CD4-positive, alpha-beta T cell treated with Interleukin-17A for 1 hour (primary cell): ENCODE measurements around the gene SLC13A3.

Experiments used
- DNase-seq: peaks from one replicate; pipeline ENCODE4 v3.0.0-alpha.2; 2020

The SLC13A3 gene

DNA sequence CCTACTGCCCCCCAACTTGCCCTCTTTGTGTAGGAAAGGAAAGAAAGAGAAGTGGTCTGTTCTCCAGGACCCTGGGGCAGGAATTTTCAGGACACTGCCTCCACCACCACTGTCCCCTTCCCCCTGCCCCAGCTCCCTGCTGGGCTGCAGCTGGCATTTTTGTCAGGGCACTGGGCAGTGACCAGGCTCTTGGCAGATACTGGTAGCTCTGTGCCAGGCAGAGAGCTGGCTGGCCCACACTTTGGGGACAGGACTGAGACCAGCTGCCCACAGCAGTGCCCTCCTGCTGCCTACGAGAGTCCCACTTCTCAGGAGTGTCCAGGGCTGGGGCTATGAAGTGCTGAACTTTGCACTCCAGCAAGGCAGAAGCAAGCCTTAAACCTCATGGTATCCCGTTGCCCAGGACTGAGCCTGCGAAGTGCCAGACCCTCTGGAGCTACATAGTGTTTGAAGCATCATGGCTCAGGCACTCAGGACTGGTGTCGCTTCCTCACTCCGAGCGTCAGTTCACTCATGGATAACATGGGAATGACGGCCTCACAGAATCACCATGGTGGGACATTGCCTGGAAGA lies 19.3 kb downstream of the SLC13A3 start:
- no peak for DNase-seq

DNA sequence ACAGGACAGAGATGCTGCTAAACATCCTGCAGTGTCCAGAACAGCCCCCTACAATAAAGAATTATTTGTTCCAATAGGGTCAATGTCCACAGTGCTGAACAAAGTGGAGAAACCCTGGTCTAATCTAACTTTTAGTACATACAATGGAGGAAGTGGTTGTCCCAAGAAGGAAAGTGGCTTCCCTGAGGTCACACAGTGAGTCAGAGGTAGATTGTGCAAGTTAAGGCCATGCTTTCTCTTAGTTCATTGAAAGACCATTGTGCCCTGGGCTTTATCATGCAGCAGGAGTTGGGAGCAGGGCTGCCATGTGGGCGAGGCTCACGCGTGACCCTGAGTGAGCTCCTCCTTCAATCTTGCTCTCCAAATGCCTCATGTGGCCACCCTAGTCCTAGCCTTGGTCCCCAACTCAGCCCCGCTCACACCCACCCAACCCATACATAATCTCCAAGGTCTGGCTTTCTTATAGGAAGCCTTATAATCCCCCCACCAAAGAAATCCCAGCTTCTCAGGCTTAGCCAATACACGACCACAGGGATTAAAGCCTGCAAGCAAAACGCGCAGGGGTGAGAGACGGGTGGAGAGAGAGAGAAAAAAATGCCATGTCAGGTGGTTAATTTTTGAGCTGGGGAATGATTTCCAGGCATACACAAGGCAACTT lies 19.9 kb downstream of the SLC13A3 start:
- no peak for DNase-seq

- DNase-seq: no peak
Observed at GRCh38 chr20:46630306-46630705, 21.0 kb downstream of the SLC13A3 start.

DNA sequence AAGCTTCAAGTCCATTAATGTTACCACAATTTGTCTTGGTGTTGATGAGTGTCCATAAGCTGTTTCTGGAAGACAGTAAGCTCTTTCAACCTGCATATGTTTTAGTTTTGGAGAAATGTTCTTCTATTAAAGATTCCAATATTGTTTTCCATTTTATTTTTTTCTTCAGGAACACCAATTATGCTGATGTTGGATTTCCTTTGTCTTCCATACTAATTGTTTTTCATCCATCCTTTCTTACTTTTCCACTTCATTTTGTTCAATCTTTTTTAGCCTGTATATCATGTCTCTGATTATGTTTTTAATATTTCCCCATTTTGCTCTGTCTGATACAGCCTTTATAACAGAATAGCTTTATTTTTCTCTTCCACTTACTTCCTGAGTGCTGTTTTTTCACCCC lies 21.9 kb downstream of the SLC13A3 start:
- no peak for DNase-seq

GRCh38 chr20:46627234-46627633 lies 24.0 kb downstream of the SLC13A3 start:
- no peak for DNase-seq

GRCh38 chr20:46626758-46627157 lies 24.5 kb downstream of the SLC13A3 start:
- DNase-seq: no peak

DNA sequence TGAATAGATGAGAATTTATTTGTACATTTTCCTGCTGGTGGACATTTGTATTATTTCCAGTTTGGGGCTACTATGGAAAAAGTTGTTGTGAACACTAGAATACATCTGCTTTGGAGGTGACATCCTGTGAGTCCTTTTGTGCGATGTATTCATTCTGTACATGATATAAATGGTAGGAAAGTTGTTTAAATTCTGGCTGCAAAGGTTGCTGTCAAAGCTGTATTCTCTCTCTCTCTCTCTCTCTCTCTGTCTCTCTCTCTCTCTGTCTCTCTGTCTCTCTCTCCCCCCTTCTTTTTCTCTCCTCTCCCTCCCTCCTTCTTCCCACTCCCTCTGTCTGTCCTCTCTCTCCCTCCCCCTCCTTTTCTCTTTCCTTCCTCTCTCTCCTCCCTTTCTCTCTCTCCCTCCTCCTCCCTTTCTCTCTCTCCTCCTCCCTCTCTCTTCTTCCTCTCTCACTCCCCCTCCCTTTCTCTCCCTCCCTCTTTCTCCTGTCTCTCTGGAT lies 25.3 kb downstream of the SLC13A3 start:
- DNase-seq: no peak

DNA sequence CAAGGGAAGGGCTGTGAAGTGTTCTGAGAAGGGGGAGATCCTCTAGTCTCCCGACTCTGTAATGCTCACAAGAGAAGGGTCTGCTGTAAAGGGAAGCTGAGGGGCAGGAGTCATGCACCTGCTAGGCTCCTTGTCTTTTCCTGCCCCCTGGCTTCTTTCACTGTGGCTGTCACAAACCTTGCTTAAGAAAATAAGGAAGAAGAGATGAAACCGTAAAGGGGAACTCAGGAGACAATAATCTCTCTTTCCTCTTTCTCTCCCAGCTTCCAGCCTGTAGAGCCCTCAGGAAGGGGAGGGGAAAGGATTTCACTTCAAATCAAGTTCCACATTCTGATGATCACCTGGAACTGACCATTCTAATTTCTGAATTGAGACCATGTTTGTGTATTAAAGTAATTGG lies 26.3 kb downstream of the SLC13A3 start:
- DNase-seq: no peak

DNA sequence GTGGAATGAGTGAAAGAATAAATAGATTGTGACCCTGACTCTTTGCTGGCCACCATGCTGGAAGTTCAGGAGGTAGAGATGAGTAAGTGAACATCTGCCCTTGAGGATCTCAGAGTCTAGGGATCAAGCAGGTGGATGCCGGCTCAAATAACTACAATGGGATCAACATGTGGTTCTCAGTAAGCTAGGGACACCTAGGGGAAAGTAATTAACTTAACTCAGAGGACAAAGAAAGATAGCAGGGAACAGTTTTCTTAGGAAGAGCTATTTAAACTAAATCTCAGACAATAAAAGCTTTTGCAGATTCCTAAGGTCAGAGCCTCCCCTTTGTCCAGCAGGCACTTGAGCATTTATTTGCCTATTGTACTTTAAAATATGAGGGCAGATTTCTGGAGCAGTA lies 29.1 kb downstream of the SLC13A3 start:
- DNase-seq: no peak

- no peak for DNase-seq
Observed at GRCh38 chr20:46621492-46621891, 29.8 kb downstream of the SLC13A3 start.

- no peak for DNase-seq
Observed at GRCh38 chr20:46619445-46619844, 31.8 kb downstream of the SLC13A3 start.

DNA sequence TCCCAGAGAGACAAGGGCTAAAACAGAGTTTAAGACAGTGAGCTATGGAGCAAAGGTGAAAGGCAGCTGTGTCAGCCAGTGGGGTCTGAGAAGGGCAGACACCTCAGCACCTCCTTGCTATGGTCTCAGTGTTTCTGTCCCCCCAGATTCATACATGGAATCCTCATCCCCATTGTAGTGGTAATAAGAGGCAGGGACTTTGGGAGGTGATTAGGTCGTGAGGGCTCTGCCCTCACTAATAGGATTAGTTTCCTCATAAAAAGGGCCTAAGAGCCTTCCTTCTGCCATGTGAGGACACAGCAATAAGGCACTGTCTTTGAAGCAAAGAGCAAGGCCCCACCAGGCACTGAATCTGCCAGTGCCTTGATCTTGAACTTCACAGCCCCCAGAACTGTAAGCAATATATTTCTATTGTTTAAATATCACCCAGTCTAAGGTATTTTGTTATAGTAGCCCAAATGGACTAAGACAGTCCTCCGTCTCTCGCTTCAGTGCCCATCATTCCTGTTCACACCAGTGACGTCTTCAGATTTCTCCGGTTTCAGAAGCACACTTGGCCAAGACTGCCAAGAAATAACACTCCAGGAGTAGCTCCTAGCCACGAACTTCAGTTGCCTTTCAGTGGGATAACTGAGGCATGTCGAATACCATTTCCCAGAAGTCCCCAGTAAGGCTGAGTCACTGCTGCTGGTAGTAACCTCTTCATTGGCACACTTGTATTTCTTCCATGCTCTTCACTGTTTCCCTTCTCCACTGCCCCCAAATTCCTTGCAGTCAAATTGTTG lies 32.8 kb downstream of the SLC13A3 start:
- DNase-seq: no peak

- no peak for DNase-seq
Observed at GRCh38 chr20:46614503-46614902, 36.8 kb downstream of the SLC13A3 start.

DNA sequence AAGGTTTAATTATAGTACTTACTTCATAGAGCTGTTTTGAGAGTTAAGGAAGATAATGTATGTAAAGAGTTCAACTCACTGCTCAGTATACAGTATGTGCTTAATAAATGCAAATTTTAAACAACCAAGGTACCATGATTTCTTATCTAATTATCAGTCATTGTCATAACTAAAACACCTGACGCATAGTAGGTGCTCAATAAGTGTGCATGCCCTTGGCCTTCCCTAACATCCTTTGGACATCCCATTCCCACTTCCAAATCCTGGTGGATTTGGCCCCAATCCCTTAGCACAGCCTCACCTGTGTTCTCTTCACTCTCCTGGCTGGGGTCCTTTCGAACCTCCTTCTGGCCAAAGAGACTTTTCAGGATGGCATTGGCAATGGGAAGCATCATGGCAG lies 41.1 kb downstream of the SLC13A3 start:
- no peak for DNase-seq

DNA sequence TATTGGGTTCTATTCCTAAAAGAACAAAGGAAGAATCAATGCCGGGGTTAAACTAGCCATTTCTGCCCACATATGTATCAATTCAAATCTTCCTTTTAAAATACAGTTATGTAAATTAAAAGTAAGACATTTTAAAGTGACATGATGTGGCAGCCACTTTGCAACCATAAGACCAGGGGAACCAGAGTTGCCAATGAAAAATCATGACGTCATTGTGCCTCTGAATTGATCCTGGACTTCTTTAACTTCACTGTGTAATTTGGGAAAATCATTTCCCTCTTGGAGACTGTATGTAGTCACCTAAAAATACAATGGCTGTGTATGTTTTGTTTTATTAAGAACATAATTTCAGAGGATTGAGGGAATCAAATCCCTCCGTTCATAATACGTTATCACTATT lies 42.2 kb downstream of the SLC13A3 start:
- DNase-seq: no peak

- no peak for DNase-seq
Observed at GRCh38 chr20:46607849-46608497, 43.3 kb downstream of the SLC13A3 start.

GRCh38 chr20:46607191-46607848 lies 43.9 kb downstream of the SLC13A3 start:
- no peak for DNase-seq

DNA sequence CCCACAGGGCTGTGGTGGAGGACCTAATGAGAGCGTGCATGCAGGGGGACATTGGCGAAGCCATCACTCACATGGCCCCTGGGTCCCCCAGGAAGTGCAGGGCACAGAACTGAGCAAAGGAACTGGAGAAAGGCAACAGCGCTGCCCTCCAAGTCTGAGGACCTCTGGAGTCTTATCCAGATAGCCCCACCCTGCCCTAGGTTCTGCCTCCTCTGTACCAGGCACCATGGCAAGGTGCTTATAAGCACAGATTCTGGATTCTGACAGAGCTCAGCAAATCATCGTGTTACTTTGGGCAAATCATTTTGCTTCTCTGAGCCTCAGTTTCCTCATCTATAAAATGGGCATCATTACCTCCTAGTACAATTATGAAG lies 44.5 kb downstream of the SLC13A3 start:
- DNase-seq: no peak

DNA sequence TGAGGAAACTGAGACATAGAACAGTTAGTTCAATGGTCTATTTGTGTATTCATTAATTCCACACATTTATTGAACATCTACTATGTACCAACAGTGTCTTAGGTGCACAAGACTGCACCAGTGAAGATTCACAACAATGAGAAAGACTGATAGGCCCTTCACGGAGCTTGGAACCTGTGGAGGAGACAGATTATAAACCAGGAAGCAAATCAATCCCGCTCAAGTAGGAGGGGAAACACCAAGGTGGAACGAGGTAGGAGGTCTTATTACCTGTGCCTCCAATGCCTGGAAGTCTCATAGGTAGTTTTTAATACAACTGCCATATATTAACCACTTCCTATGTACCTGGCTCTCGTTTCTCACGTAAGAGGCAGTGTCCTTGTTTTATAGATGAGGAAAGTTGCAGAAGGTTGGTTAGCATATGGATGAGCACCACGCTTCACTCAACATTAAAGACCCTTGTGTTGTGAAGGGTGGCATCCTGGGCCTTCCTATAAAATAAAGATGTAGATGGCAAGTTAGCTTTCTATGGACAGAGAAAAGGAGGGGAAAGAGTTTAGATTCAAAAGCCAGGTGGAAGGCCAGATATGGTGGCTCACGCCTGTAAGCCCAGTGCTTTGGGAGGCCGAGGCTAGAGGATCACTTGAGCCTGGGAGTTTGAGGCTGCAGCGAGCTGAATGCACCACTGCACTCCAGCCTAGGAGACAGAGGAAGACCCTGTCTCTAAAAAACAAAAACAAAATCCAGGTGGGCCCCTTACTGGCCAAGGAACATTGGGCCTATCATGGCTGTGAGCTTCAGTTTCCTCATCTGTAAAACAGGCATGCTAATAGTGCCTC lies 45.1 kb downstream of the SLC13A3 start:
- no peak for DNase-seq

- no peak for DNase-seq
Observed at GRCh38 chr20:46605181-46605580, 46.1 kb downstream of the SLC13A3 start.

DNA sequence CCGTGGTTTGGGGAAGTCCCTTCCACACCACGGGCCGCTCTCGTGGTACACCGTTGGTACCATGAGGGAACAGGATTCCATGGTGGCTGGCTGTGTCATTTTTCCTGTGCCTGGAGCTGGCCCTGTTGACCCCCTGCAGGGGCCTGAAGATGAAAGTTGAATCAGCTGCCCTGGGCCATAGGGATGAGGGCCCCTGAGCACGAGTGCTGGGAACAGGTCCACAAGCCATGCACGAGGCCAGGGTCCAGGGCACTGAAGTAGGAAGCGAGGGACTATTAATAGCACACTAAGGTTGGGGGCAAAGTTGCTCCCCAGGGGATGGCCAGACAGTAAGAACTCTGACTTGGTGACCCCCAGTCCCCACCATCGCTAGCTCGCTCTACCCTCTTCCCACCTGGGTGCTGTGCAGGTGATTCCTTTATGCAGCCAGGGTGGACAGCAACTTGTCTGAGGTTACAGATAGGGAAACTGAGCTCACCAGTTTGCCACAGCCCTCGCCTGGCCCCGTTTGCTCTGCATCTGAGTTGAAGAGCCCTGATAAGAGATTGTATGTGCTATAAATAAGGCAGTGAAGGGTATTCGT lies 46.6 kb downstream of the SLC13A3 start:
- DNase-seq: no peak

GRCh38 chr20:46602429-46602828 lies 48.8 kb downstream of the SLC13A3 start:
- DNase-seq: no peak
